ENCODE results near the gene TEX26.
A peak's percentile ranks its signal among the peaks of the same experiment; 100 is the strongest.

TEX26 gene

GRCh38 chr13:30936971-30937370 is 4.5 kb downstream of the TEX26 start:
- Histone ChIP-seq H2BK120ac (ENCODE audit: low read depth, low read length) (no peak overlapping the region), H3K9ac (ENCODE audit: low read length) (no peak overlapping the region), H4K8ac (ENCODE audit: low read length) (no peak overlapping the region), H3K23ac (ENCODE audit: low read length in 2 of 2) (no peak overlapping the region), H3K4me3 (ENCODE audit: insufficient read depth in 1 of 2, low read depth in 1 of 2, low read length in 2 of 2) (no peak overlapping the region), H3K18ac (ENCODE audit: low read depth in 1 of 2, low read length in 2 of 2) (no peak overlapping the region), H3K4me2 (ENCODE audit: low read length, poor library complexity, severe bottlenecking) (no peak overlapping the region), H3K27ac (ENCODE audit: low read length, poor library complexity, severe bottlenecking) (no peak overlapping the region), H3K36me3 (ENCODE audit: control insufficient read depth in 1 of 2, insufficient read depth in 2 of 2, low read depth in 1 of 2, low read length in 2 of 2) (no peaks in the 10 kb centered on the region), H2BK5ac (ENCODE audit: low read depth, low read length, poor library complexity, severe bottlenecking) (no peak overlapping the region), H2BK12ac (ENCODE audit: low read length in 2 of 2) (no peak overlapping the region), H3K4me1 (ENCODE audit: control insufficient read depth, insufficient read depth, low read depth, low read length) (peaks cover 3% of the 10 kb centered on the region), H3K14ac (ENCODE audit: low read length in 2 of 2) (no peak overlapping the region), H2AFZ (ENCODE audit: low read depth, low read length) (no peak overlapping the region), H3K4ac (ENCODE audit: low read depth in 1 of 2, low read length in 2 of 2) (no peak overlapping the region), H4K91ac (ENCODE audit: low read length) (no peak overlapping the region), H3K27me3 (ENCODE audit: control insufficient read depth in 1 of 2, insufficient read depth in 1 of 2, low read length in 2 of 2) (peaks cover 7 to 21% of the 10 kb centered on the region in 2 experiments), H2AK5ac (ENCODE audit: low read length, severe bottlenecking) (no peak overlapping the region), H2BK15ac (ENCODE audit: low read depth, poor library complexity, severe bottlenecking) (no peak overlapping the region), H3K79me1 (replicated peaks; ENCODE audit: low read length, poor library complexity, severe bottlenecking) (no peaks in the 10 kb centered on the region), H3K9me3 (ENCODE audit: control insufficient read depth, low read length) (peaks cover 12% of the 10 kb centered on the region)
- 86% methylated on average over 4 of the region's 4 CpGs for WGBS
- no peak for DNase-seq

GRCh38 chr13:30943881-30944280 is 11.4 kb downstream of the TEX26 start:
- Histone ChIP-seq H3K4me1 (ENCODE audit: control insufficient read depth, insufficient read depth, low read depth, low read length) (no peaks in the 10 kb centered on the region), H3K4ac (ENCODE audit: low read depth in 1 of 2, low read length in 2 of 2) (no peak overlapping the region), H3K14ac (ENCODE audit: low read length in 2 of 2) (no peak overlapping the region), H3K79me1 (replicated peaks; ENCODE audit: low read length, poor library complexity, severe bottlenecking) (no peaks in the 10 kb centered on the region), H4K91ac (ENCODE audit: low read length) (no peak overlapping the region), H3K9me3 (ENCODE audit: control insufficient read depth, low read length) (no peaks in the 10 kb centered on the region), H2AK5ac (ENCODE audit: low read length, severe bottlenecking) (no peak overlapping the region), H3K27me3 (ENCODE audit: control insufficient read depth in 1 of 2, insufficient read depth in 1 of 2, low read length in 2 of 2) (no peaks in the 10 kb centered on the region), H2BK5ac (ENCODE audit: low read depth, low read length, poor library complexity, severe bottlenecking) (no peak overlapping the region), H4K8ac (ENCODE audit: low read length) (no peak overlapping the region), H3K9ac (ENCODE audit: low read length) (no peak overlapping the region), H3K27ac (ENCODE audit: low read length, poor library complexity, severe bottlenecking) (no peak overlapping the region), H3K4me3 (ENCODE audit: insufficient read depth in 1 of 2, low read depth in 1 of 2, low read length in 2 of 2) (no peak overlapping the region), H2BK120ac (ENCODE audit: low read depth, low read length) (no peak overlapping the region), H2AFZ (ENCODE audit: low read depth, low read length) (no peak overlapping the region), H2BK15ac (ENCODE audit: low read depth, poor library complexity, severe bottlenecking) (no peak overlapping the region), H3K18ac (ENCODE audit: low read depth in 1 of 2, low read length in 2 of 2) (no peak overlapping the region), H3K4me2 (ENCODE audit: low read length, poor library complexity, severe bottlenecking) (no peak overlapping the region), H3K23ac (ENCODE audit: low read length in 2 of 2) (no peak overlapping the region), H3K36me3 (ENCODE audit: control insufficient read depth in 1 of 2, insufficient read depth in 2 of 2, low read depth in 1 of 2, low read length in 2 of 2) (no peaks in the 10 kb centered on the region), H2BK12ac (ENCODE audit: low read length in 2 of 2) (no peak overlapping the region)
- WGBS: 96% methylated on average over 3 of the region's 3 CpGs
- no peak for DNase-seq

GRCh38 chr13:30957258-30957943 is 24.9 kb downstream of the TEX26 start:
- H3K18ac ChIP-seq (ENCODE audit: low read depth in 1 of 2, low read length in 2 of 2): no peak overlapping the region
- no peak overlapping the region for H2BK5ac ChIP-seq (ENCODE audit: low read depth, low read length, poor library complexity, severe bottlenecking)
- H2BK12ac ChIP-seq (ENCODE audit: low read length in 2 of 2): no peak overlapping the region
- no peak overlapping the region for H2AFZ ChIP-seq (ENCODE audit: low read depth, low read length)
- H2BK15ac ChIP-seq (ENCODE audit: low read depth, poor library complexity, severe bottlenecking): no peak overlapping the region
- H3K9ac ChIP-seq (ENCODE audit: low read length): no peak overlapping the region
- H4K8ac ChIP-seq (ENCODE audit: low read length): no peak overlapping the region
- H3K23ac ChIP-seq (ENCODE audit: low read length in 2 of 2): no peak overlapping the region
- H3K4me1 ChIP-seq (ENCODE audit: control insufficient read depth, insufficient read depth, low read depth, low read length): no peaks in the 10 kb centered on the region
- no peak overlapping the region for H3K4me2 ChIP-seq (ENCODE audit: low read length, poor library complexity, severe bottlenecking)
- H3K14ac ChIP-seq (ENCODE audit: low read length in 2 of 2): peak overlapping the region in 1 of 2 experiments; percentile 1
- 87% methylated on average over 5 of the region's 5 CpGs for WGBS
- H3K79me1 ChIP-seq (replicated peaks; ENCODE audit: low read length, poor library complexity, severe bottlenecking): no peaks in the 10 kb centered on the region
- no peak for DNase-seq
- H3K27ac ChIP-seq (ENCODE audit: low read length, poor library complexity, severe bottlenecking): no peak overlapping the region
- H2BK120ac ChIP-seq (ENCODE audit: low read depth, low read length): no peak overlapping the region
- no peak overlapping the region for H2AK5ac ChIP-seq (ENCODE audit: low read length, severe bottlenecking)
- no peak overlapping the region for H4K91ac ChIP-seq (ENCODE audit: low read length)
- peaks cover 0 to 20% of the 10 kb centered on the region in 2 experiments for H3K27me3 ChIP-seq (ENCODE audit: control insufficient read depth in 1 of 2, insufficient read depth in 1 of 2, low read length in 2 of 2)
- no peak overlapping the region for H3K4ac ChIP-seq (ENCODE audit: low read depth in 1 of 2, low read length in 2 of 2)
- peaks cover 17% of the 10 kb centered on the region for H3K9me3 ChIP-seq (ENCODE audit: control insufficient read depth, low read length)
- H3K4me3 ChIP-seq (ENCODE audit: insufficient read depth in 1 of 2, low read depth in 1 of 2, low read length in 2 of 2): no peak overlapping the region
- no peaks in the 10 kb centered on the region for H3K36me3 ChIP-seq (ENCODE audit: control insufficient read depth in 1 of 2, insufficient read depth in 2 of 2, low read depth in 1 of 2, low read length in 2 of 2)

- H3K9me3 ChIP-seq (ENCODE audit: control insufficient read depth, low read length): peaks cover 17% of the 10 kb centered on the region
- H2AK5ac ChIP-seq (ENCODE audit: low read length, severe bottlenecking): no peak overlapping the region
- H3K14ac ChIP-seq (ENCODE audit: low read length in 2 of 2): no peak overlapping the region
- H4K8ac ChIP-seq (ENCODE audit: low read length): no peak overlapping the region
- H4K91ac ChIP-seq (ENCODE audit: low read length): no peak overlapping the region
- H3K23ac ChIP-seq (ENCODE audit: low read length in 2 of 2): no peak overlapping the region
- no peak for DNase-seq
- no peak overlapping the region for H3K4me3 ChIP-seq (ENCODE audit: insufficient read depth in 1 of 2, low read depth in 1 of 2, low read length in 2 of 2)
- no peak overlapping the region for H3K9ac ChIP-seq (ENCODE audit: low read length)
- H2BK12ac ChIP-seq (ENCODE audit: low read length in 2 of 2): no peak overlapping the region
- peaks cover 0 to 20% of the 10 kb centered on the region in 2 experiments for H3K27me3 ChIP-seq (ENCODE audit: control insufficient read depth in 1 of 2, insufficient read depth in 1 of 2, low read length in 2 of 2)
- peaks cover 3% of the 10 kb centered on the region for H3K4me1 ChIP-seq (ENCODE audit: control insufficient read depth, insufficient read depth, low read depth, low read length)
- H3K4ac ChIP-seq (ENCODE audit: low read depth in 1 of 2, low read length in 2 of 2): no peak overlapping the region
- H2BK120ac ChIP-seq (ENCODE audit: low read depth, low read length): no peak overlapping the region
- 81% methylated on average over 1 of the region's 1 CpG for whole genome bisulfite sequencing
- H3K4me2 ChIP-seq (ENCODE audit: low read length, poor library complexity, severe bottlenecking): no peak overlapping the region
- no peak overlapping the region for H2BK5ac ChIP-seq (ENCODE audit: low read depth, low read length, poor library complexity, severe bottlenecking)
- no peaks in the 10 kb centered on the region for H3K36me3 ChIP-seq (ENCODE audit: control insufficient read depth in 1 of 2, insufficient read depth in 2 of 2, low read depth in 1 of 2, low read length in 2 of 2)
- H2AFZ ChIP-seq (ENCODE audit: low read depth, low read length): no peak overlapping the region
- no peak overlapping the region for H3K18ac ChIP-seq (ENCODE audit: low read depth in 1 of 2, low read length in 2 of 2)
- no peak overlapping the region for H3K27ac ChIP-seq (ENCODE audit: low read length, poor library complexity, severe bottlenecking)
- no peak overlapping the region for H2BK15ac ChIP-seq (ENCODE audit: low read depth, poor library complexity, severe bottlenecking)
- no peaks in the 10 kb centered on the region for H3K79me1 ChIP-seq (replicated peaks; ENCODE audit: low read length, poor library complexity, severe bottlenecking)
These were observed 27.2 kb downstream of the TEX26 start for GRCh38 chr13:30959678-30960077.
